NCI-H1048 (cell line): ENCODE data around the gene ZNF679.
"Not testable (repeated sequence)": the region's sequence is repeated elsewhere in the genome, so short reads cannot be mapped to it uniquely, and the experiment has no call there.

Experiments
- DNase-seq: peaks from one replicate; lab custom pipeline; 2025; lab: John Stamatoyannopoulos, UW

Gene ZNF679

GRCh38 chr7:64228174-64228573, at the start of gene ZNF679:
ZNF679 (plus strand) TSS chr7:64228474; CDS start chr7:64249118, 20,644 bp downstream.
- not testable (repeated sequence) for DNase-seq

DNA sequence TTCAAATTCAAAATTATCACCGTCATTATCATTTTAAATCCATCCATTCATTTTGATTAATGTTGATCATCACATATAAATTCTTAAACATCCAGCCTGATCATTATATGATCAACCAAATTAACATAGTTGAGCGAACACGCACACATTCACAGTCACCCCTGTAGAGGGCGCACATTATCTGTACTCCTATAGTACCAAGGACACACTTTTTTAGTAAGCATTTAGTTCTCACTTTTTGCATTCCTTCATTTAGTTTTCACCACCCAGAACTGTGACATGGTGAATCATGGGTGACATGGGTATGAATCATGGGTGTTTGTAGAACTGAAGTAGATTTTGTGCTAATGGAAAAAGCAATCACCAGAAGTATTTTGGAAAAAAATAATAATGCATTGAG, 47.3 kb upstream of the ZNF679 start:
- no peak for DNase-seq

GRCh38 chr7:64181586-64181985, 46.7 kb upstream of the ZNF679 start:
- no peak for DNase-seq

- DNase-seq: no peak
These were observed 46.1 kb upstream of the ZNF679 start for GRCh38 chr7:64182036-64182790.

- DNase-seq: no peak
These were observed 45.0 kb upstream of the ZNF679 start for GRCh38 chr7:64183126-64183742.

- no peak for DNase-seq
These were observed 44.4 kb upstream of the ZNF679 start for GRCh38 chr7:64183827-64184372.

GRCh38 chr7:64184376-64184775, 43.9 kb upstream of the ZNF679 start:
- no peak for DNase-seq

GRCh38 chr7:64187408-64187807, 40.9 kb upstream of the ZNF679 start:
- DNase-seq: no peak

DNA sequence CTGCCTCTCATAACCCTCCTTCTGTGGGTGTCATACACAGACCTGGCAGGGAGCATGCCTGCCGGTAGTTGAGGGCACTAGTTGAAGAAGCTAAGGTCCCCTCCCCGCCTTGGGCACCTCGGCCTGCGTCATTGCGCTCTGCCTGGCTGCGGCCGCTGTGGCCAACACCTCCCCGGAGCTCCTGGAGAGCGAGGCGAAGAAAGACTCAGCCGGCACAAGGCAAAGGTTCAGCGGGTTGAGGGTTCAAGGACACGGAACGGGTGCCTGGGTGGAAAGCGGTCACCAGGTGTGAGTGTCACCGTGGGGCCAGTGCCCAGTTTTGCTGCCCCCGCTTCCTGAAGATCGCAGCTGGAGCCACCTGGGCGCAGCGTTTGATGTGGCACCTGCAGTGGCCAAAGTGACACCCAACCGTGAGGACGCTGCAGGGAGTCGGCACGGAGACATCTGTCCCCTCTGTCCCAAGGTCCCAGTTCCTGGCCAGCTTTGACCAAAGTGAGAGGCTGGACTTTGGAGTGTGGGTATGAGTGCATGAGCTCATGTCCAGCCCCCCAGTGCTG, 36.0 kb upstream of the ZNF679 start:
- DNase-seq: no peak

DNA sequence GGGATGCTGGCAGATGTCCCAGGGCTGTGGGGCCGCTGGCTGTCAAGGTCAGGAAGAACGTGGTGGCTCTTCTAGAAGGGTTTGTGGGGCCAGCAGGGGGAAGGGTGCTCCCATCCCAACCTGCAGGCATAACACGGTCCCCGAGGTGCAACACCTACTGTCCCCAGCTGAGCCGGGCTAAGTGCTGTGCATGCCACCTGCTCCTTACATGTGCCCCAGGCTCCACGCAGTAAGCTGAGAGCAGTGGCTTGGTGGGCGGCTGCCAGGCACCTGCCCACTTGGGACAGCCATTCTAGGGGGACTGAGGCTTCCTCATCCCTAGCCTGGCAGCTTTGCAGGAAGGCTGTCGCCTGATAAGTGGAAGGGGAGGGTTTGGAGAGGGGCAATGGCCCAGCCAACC, 35.5 kb upstream of the ZNF679 start:
- DNase-seq: no peak

- DNase-seq: no peak
These were observed 21.4 kb upstream of the ZNF679 start, which contains the start of gene ZNF735 for GRCh38 chr7:64206903-64207302. ZNF735 (plus strand) TSS chr7:64207203; CDS start chr7:64207203, 0 bp downstream.

DNA sequence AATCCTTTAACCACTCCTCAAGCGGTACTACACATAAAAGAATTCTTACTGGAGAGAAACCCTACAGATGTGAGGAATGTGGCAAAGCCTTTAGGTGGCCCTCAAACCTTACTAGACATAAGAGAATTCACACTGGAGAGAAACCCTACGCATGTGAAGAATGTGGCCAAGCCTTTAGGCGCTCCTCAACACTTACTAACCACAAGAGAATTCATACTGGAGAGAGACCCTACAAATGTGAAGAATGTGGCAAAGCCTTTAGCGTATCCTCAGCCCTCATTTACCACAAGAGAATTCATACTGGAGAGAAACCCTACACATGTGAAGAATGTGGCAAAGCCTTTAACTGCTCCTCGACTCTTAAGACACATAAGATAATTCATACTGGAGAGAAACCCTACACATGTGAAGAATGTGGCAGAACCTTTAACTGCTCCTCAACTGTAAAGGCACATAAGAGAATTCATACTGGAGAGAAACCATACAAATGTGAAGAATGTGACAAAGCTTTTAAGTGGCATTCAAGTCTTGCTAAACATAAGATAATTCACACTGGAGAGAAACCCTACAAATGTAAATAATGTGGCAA, 8.5 kb upstream of the ZNF679 start:
- DNase-seq: not testable (repeated sequence)

- no peak for DNase-seq
These were observed 4.9 kb upstream of the ZNF679 start for GRCh38 chr7:64223366-64223765.

DNA sequence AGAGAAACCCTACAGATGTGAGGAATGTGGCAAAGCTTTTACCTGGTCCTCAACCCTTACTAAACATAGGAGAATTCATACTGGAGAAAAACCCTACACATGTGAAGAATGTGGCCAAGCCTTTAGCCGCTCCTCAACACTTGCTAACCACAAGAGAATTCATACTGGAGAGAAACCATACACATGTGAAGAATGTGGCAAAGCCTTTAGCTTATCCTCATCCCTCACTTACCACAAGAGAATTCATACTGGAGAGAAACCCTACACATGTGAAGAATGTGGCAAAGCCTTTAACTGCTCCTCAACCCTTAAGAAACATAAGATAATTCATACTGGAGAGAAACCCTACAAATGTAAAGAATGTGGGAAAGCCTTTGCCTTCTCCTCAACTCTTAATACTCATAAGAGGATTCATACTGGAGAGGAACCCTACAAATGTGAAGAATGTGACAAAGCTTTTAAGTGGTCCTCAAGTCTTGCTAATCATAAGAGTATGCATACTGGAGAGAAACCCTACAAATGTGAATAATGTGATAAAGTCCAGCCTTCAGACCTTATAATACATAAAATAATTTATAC, 38.2 kb downstream of the ZNF679 start:
- no peak for DNase-seq

DNA sequence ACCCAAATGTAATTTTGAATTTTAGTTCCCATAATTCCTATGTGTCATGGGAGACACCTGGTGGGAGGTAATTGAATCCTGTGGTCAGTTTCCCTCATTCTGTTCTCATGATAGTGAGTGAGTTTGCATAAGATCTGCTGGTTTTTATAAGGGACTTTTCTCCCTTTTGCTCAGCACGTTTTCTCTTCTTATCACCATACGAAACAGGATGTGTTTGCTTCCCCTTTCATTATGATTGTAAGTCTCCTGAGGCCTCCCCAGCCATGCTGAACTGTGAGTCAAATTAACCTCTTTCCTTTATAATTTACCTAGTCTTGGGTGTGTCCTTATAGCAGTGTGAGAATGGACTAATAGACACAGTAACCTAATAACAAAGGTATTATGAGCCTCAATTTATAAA, 49.4 kb downstream of the ZNF679 start:
- DNase-seq: no peak

DNA sequence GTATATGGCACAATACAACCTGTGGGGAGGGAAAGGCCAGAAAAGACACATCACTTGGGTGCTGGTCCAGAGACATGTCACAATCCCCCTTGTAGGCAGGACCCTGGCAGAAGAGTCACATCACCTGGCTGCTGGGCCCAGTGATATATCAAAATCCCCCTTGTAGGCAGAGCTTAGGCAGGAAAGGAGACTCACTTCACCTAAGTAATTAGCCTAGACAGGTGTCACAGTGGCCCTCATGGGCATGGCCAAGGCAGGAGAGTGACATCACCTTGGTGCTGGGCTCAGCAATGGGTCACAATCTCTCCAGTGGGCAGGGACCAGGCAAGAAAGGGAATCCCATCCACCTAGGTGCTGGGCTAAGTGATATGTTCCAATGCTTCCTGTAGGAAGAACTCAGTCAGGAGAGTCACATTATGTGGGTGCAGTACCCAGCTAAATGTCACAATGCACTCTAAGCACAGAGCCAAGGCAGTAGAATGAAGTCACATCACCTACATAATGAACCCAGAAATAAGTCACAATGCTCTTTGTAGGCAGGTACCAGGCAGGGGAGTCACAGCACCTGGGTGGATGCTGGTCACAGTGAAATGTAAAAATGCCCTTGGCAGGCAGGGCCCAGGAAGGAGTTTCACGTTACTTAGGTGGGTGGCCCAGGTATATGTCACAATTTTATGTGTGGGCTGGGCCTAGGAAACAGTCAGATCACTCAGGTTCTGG, 66.6 kb downstream of the ZNF679 start:
- no peak for DNase-seq

- DNase-seq: not testable (repeated sequence)
These were observed 69.1 kb downstream of the ZNF679 start for GRCh38 chr7:64297418-64297817.

DNA sequence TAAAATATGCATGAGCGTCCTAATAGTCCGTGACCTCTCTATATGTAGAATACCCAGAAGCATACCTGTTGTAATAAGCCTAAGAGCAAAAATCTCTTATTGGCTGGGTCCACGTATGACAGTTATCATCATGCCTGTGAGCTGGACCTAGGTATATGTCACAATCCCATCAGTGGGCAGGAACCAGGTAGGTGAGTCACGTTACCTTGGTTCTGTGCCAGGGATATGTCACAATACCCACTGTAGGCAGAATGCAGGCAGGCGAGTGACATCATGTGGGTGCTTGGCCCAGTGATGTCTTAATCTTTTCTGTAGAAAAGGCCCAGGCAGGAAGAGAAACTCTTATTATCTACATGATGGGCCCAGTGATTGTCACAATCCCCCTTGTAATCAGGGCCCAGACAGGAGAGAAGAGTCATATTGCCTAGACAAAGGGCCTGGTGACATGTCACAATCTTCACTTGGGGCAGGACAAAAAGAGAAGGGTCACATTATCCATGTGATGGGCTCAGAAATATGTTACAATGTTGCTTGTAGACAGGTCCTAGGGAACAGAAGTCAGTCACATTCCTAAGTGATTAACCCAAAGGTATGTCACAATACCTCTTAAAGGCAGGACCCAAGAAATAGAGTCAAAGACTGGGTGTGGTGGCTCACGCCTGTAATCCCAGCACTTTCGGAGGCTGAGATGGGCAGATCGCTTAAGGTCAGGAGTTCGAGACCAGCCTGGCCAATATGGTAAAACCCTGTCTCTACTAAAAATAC, 72.5 kb downstream of the ZNF679 start:
- no peak for DNase-seq

DNA sequence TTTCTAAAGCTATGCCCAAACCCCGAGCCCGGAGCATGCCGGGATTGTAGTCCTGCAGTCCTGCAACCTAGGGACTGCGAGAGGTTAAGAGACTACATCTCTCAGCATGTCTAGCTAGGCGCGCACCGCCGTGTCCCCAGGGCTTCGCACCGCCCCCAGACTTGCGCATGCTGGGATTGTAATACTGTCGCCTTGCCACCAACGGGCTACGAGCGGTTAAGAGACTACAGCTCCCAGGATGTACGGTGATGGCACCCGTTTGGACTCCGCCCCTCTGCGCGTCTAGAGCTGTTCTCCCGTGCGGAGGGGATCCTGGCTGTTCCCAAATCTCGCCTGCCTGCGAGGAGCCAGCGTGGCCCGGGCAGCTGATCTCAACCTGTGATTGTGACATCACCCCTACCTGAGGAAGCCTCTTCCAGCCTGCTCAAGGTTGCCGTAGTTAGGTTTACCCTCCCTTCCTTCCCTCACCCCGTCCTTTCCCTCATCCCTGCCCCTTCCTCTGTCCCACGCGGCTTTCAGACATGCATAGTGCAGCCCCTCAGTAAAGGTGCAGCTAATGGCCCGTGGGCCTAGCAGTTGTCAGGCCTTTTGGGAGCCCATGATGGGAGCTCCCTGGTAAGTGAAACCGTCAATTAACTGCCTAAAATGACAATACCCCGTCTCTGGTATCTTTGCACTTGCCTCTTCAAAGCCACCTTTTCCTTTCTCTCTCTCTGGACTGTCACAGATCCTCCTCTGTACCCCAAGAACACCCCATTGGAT, 79.2 kb downstream of the ZNF679 start:
- no peak for DNase-seq

- DNase-seq: no peak
These were observed 79.7 kb downstream of the ZNF679 start for GRCh38 chr7:64308016-64308270.
